GM20000 (cell line): ENCODE data around the gene UBE2Q1.

Source experiments
- DNase-seq: peaks from one replicate; pipeline ENCODE4 v3.0.0; 2012; ENCODE audit warnings: low spot score
- TF ChIP-seq, protein P1 (sequence below): IDR thresholded peaks from 2 replicates; pipeline ENCODE4 v1.5.1; 2012; ENCODE audit warnings: mild to moderate bottlenecking, control low read depth; ENCODE audit errors: extremely low read depth, missing control alignments

UBE2Q1 gene

GRCh38 chr1:154578058-154578418 is 19.6 kb upstream of the UBE2Q1 start:
- TF ChIP-seq, protein P1, sequence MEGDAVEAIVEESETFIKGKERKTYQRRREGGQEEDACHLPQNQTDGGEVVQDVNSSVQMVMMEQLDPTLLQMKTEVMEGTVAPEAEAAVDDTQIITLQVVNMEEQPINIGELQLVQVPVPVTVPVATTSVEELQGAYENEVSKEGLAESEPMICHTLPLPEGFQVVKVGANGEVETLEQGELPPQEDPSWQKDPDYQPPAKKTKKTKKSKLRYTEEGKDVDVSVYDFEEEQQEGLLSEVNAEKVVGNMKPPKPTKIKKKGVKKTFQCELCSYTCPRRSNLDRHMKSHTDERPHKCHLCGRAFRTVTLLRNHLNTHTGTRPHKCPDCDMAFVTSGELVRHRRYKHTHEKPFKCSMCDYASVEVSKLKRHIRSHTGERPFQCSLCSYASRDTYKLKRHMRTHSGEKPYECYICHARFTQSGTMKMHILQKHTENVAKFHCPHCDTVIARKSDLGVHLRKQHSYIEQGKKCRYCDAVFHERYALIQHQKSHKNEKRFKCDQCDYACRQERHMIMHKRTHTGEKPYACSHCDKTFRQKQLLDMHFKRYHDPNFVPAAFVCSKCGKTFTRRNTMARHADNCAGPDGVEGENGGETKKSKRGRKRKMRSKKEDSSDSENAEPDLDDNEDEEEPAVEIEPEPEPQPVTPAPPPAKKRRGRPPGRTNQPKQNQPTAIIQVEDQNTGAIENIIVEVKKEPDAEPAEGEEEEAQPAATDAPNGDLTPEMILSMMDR, result no peak
- no peak for DNase-seq

- TF ChIP-seq, protein P1, result no peak
- DNase-seq, result no peak
Measured at GRCh38 chr1:154577346-154578057, 19.0 kb upstream of the UBE2Q1 start.

- TF ChIP-seq, protein P1, result no peak
- DNase-seq, result no peak
Measured at GRCh38 chr1:154575951-154576566, 17.6 kb upstream of the UBE2Q1 start.

DNA sequence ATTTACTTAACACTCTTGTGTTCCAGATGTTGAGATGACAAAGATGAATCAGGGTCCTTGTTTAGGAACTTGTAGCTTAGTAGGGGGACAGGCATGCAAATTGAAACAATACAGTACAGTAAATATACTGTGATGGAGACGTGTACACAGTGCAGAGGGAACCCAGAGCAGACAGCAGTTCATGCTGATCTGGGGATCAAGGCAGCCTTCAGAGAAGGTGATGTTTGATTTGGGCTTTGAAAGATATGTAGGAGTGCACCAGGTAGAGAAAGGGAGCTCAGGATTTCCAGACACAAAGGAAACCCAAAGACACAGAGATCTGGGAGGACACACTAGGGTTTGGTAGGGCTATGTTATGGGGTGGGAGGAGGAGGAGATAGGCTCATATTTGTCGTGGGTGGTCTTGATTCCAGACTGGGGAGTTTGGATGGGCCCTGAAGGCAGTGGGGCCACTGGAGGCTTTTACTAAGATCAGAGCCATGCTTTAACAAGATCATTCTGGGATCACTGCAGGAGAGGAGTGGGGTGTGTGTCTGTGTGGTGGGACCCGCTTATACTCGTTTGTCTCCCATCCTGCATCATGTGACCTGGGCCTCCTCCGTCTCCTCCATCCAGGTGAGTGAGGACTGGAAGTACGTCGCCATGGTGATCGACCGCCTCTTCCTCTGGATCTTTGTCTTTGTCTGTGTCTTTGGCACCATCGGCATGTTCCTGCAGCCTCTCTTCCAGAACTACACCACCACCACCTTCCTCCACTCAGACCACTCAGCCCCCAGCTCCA is 16.9 kb upstream of the UBE2Q1 start:
- no peak for DNase-seq
- TF ChIP-seq, protein P1, result no peak

DNA sequence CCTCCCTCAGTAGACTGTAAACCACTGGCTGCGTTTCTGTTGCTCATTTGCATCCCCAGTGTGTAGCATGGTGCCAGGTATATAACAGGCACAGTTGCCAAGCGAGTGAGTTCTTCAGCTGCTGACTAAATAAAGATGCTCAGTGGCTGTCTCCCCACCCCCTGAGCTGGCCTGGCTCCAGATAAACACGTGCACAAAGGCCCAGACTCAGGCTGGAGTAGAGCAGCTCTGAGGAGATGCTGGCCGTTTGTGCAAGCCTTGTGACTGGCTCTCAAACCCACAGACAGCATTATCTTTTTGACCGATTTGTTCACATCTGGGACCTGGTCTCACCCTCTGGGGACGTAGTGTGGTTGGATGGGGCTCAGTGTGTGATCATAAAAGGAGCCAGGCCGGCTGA is 16.3 kb upstream of the UBE2Q1 start:
- TF ChIP-seq, protein P1, result no peak
- DNase-seq, result no peak

DNA sequence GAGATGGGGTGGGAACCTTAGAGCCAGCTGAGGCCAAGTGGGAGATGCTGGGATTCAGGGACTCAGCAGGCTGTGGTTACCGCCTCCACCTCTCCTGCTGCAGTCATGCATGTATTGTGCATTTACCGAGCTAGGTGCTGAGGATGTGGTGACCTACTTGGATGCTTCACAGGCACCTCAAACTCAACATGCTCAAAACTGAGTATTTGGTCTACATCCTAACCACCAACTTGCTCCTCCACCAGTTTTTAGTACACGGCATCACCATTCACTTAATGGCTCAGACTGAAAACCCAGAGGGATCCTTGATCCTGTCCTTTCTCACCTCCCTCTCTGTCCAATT is 14.7 kb upstream of the UBE2Q1 start:
- TF ChIP-seq, protein P1, result no peak
- no peak for DNase-seq
